HG02763 (cell line): ENCODE data around the gene SMYD3.
A peak's percentile ranks its signal among the peaks of the same experiment; 100 is the strongest.
"Not testable (repeated sequence)": the region's sequence is repeated elsewhere in the genome, so short reads cannot be mapped to it uniquely, and the experiment has no call there.

Source experiments
- ATAC-seq: cut with Tn5 transposase; IDR thresholded peaks from one replicate; pipeline ENCODE4 v1.9.1; 2021; ENCODE audit warnings: mild to moderate bottlenecking, moderate library complexity; ENCODE audit not compliant: unreplicated experiment

SMYD3 gene

GRCh38 chr1:245971711-245972085 lies 535.4 kb downstream of the SMYD3 start:
- ATAC-seq, result no peak

GRCh38 chr1:245971076-245971710 lies 535.9 kb downstream of the SMYD3 start:
- ATAC-seq, result not testable (repeated sequence)

- ATAC-seq, result no peak
Measured at GRCh38 chr1:245969283-245969682, 537.8 kb downstream of the SMYD3 start.

GRCh38 chr1:245968775-245969174 lies 538.3 kb downstream of the SMYD3 start:
- no peak for ATAC-seq

- ATAC-seq, result no peak
Measured at GRCh38 chr1:245965398-245965797, 541.7 kb downstream of the SMYD3 start.

GRCh38 chr1:245963649-245964048 lies 543.4 kb downstream of the SMYD3 start:
- no peak for ATAC-seq

- ATAC-seq, result no peak
Measured at GRCh38 chr1:245962453-245962852, 544.6 kb downstream of the SMYD3 start.

GRCh38 chr1:245961137-245961540 lies 545.9 kb downstream of the SMYD3 start:
- ATAC-seq, result no peak

- no peak for ATAC-seq
Measured at GRCh38 chr1:245960171-245960570, 546.9 kb downstream of the SMYD3 start.

- ATAC-seq, result no peak
Measured at GRCh38 chr1:245958016-245958415, 549.1 kb downstream of the SMYD3 start.

GRCh38 chr1:245957427-245957826 lies 549.7 kb downstream of the SMYD3 start:
- no peak for ATAC-seq

GRCh38 chr1:245956225-245956624 lies 550.9 kb downstream of the SMYD3 start:
- ATAC-seq, result no peak

- peak; percentile 40 for ATAC-seq
Measured at GRCh38 chr1:245953876-245954660, 553.0 kb downstream of the SMYD3 start.

GRCh38 chr1:245952383-245953026 lies 554.6 kb downstream of the SMYD3 start:
- ATAC-seq, result no peak

GRCh38 chr1:245948786-245949185 lies 558.3 kb downstream of the SMYD3 start:
- no peak for ATAC-seq

GRCh38 chr1:245946905-245947304 lies 560.2 kb downstream of the SMYD3 start:
- ATAC-seq, result no peak

- not testable (repeated sequence) for ATAC-seq
Measured at GRCh38 chr1:245945136-245945535, 561.9 kb downstream of the SMYD3 start.

GRCh38 chr1:245942856-245943255 lies 564.2 kb downstream of the SMYD3 start:
- ATAC-seq, result no peak

GRCh38 chr1:245941771-245942170 lies 565.3 kb downstream of the SMYD3 start:
- not testable (repeated sequence) for ATAC-seq

GRCh38 chr1:245939756-245940345 lies 567.2 kb downstream of the SMYD3 start:
- ATAC-seq, result no peak

GRCh38 chr1:245938046-245938435 lies 569.0 kb downstream of the SMYD3 start:
- ATAC-seq, result no peak
